Activated T-cell treated with anti-CD3 and anti-CD28 coated beads, Interleukin-2, amount 50 U/mL, for 1 hour (primary cell): ENCODE results near the gene SIL1.
"Not testable (repeated sequence)": the region's sequence is repeated elsewhere in the genome, so short reads cannot be mapped to it uniquely, and the experiment has no call there.

ENCODE experiments used
- DNase-seq: peaks from one replicate; pipeline ENCODE4 v3.0.0-alpha.2; 2020

The SIL1 gene

GRCh38 chr5:138935466-138935865 lies 262.7 kb downstream of the SIL1 start:
- DNase-seq: no peak

DNA sequence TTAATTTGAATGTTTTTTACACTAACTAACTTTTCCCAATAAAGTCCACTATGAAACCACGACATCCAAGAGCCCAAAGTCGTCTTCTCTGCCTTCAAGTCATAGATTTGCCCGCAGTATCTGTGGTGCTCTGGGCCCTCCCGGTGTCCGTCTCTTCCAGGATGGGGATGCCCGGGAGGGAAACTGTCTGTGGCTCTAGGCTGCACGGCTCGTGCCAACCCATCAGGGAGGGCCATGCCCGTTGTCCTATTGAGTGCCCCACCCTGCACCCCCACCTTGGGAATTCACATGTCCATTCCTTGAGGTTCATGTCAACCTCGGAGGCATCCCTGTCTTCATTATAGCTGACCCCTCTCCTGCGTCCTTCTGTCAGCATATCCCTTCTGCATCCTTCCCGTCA lies 263.2 kb downstream of the SIL1 start:
- no peak for DNase-seq

DNA sequence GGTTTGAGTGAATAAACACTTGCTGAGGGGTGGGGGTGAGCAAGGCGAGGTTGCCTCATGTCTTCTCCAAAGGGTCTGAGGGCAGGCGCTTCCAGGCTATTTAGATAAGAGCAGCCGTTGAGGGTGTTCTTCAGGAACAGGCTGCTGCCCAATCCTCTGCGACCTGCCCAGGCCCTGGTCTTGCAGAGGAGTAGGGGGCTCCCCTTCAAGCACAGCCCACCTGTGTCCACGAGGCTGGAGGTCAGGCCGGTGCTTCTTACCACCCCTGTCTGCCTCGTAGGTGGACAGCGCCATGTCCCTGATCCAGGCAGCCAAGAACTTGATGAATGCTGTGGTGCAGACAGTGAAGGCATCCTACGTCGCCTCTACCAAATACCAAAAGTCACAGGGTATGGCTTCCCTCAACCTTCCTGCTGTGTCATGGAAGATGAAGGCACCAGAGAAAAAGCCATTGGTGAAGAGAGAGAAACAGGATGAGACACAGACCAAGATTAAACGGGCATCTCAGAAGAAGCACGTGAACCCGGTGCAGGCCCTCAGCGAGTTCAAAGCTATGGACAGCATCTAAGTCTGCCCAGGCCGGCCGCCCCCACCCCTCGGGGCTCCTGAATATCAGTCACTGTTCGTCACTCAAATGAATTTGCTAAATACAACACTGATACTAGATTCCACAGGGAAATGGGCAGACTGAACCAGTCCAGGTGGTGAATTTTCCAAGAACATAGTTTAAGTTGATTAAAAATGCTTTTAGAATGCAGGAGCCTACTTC lies 264.5 kb downstream of the SIL1 start:
- DNase-seq: no peak

- no peak for DNase-seq
These were observed 265.9 kb downstream of the SIL1 start for GRCh38 chr5:138932171-138932810.

GRCh38 chr5:138930371-138931097 lies 267.6 kb downstream of the SIL1 start:
- DNase-seq: no peak

GRCh38 chr5:138929571-138929955 lies 268.6 kb downstream of the SIL1 start:
- no peak for DNase-seq

DNA sequence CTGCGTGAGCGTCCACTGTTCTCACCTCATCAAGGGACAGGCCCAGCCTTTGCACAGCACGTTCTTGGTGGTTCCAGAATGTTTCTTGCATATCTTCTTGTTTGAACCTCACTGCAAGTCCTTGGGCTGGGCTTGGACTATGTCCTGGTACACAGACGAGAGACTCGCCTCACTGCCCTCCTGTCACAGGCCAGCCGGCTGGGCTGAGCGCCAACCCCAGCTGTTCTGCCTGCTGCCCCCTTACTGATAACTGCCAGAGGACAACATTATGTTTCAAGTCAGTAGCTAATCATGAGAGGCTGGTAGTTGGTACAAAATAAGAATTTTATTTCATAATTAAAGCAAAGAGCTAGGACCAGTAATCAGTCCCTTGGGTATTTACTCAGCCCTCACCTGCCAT lies 270.2 kb downstream of the SIL1 start:
- DNase-seq: no peak

GRCh38 chr5:138927544-138927943 lies 270.6 kb downstream of the SIL1 start:
- no peak for DNase-seq

- no peak for DNase-seq
These were observed 271.3 kb downstream of the SIL1 start for GRCh38 chr5:138926688-138927448.

- DNase-seq: no peak
These were observed 271.9 kb downstream of the SIL1 start for GRCh38 chr5:138926257-138926656.

- DNase-seq: no peak
These were observed 273.0 kb downstream of the SIL1 start for GRCh38 chr5:138925090-138925635.

- no peak for DNase-seq
These were observed 275.7 kb downstream of the SIL1 start for GRCh38 chr5:138922494-138922893.

- not testable (repeated sequence) for DNase-seq
These were observed 276.8 kb downstream of the SIL1 start for GRCh38 chr5:138921362-138921761.

- DNase-seq: no peak
These were observed 278.0 kb downstream of the SIL1 start for GRCh38 chr5:138920181-138920580.

- DNase-seq: no peak
These were observed 279.5 kb downstream of the SIL1 start for GRCh38 chr5:138918686-138919085.

- DNase-seq: no peak
These were observed 283.8 kb downstream of the SIL1 start for GRCh38 chr5:138914338-138914737.

GRCh38 chr5:138913773-138914172 lies 284.4 kb downstream of the SIL1 start:
- no peak for DNase-seq

GRCh38 chr5:138912093-138912492 lies 286.1 kb downstream of the SIL1 start:
- no peak for DNase-seq

- DNase-seq: no peak
These were observed 286.7 kb downstream of the SIL1 start for GRCh38 chr5:138911441-138911840.

DNA sequence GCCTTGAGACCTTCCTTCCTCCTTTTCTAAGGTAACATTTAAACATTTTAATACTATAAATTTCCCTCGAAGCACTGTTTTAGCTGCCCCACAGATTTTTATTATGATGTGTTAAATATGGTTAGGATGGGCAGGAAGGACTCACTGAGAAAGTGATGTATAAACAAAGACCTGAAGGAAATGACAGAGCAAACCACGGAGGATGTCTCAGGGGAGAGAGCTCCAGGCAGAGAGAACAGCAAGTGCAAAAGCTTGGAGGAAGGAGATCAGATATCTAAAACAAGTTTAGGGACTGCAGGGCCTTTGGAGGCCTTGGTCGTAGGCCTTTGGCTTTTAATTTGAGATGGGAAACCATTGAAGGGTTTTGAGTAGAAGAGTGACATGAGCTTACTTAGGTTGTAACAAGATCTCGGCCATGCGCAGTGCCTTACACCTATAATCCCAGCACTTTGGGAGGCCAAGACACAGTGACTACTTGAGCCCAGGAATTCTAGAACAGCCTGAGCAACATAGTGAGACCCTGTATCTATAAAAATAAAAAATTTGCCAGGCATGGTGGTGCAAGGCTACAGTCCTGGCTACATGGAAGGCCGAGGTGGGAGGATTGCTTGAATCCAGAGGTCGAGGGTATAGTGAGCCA lies 287.5 kb downstream of the SIL1 start:
- no peak for DNase-seq

- no peak for DNase-seq
These were observed 288.4 kb downstream of the SIL1 start for GRCh38 chr5:138909734-138910133.

DNA sequence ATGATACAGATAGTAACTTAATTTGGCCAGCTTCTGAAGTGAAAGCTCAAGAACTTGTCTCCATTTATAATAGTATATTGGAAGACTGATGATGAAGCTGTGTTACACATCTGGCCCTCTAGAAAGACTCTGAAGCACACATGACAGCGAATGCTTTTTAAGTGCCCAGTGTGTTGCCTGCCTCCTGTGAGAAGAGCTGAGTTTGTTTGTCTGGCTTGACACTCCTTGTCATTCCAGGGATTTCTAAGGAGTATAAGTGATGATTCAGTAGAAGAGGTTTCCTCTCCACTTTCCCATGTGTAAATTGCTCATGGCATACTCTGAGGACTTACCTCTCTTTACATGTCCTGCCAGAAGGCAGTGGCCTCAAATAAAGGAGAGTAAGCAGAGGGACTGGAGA lies 292.6 kb downstream of the SIL1 start:
- DNase-seq: no peak
